GM21390 (cell line): ENCODE data around the gene SMIM36.
"Not testable (repeated sequence)": the region's sequence is repeated elsewhere in the genome, so short reads cannot be mapped to it uniquely, and the experiment has no call there.

Experiments used
- ATAC-seq: cut with Tn5 transposase; IDR thresholded peaks from one replicate; pipeline ENCODE4 v1.9.1; 2021; ENCODE audit not compliant: unreplicated experiment

SMIM36 gene

DNA sequence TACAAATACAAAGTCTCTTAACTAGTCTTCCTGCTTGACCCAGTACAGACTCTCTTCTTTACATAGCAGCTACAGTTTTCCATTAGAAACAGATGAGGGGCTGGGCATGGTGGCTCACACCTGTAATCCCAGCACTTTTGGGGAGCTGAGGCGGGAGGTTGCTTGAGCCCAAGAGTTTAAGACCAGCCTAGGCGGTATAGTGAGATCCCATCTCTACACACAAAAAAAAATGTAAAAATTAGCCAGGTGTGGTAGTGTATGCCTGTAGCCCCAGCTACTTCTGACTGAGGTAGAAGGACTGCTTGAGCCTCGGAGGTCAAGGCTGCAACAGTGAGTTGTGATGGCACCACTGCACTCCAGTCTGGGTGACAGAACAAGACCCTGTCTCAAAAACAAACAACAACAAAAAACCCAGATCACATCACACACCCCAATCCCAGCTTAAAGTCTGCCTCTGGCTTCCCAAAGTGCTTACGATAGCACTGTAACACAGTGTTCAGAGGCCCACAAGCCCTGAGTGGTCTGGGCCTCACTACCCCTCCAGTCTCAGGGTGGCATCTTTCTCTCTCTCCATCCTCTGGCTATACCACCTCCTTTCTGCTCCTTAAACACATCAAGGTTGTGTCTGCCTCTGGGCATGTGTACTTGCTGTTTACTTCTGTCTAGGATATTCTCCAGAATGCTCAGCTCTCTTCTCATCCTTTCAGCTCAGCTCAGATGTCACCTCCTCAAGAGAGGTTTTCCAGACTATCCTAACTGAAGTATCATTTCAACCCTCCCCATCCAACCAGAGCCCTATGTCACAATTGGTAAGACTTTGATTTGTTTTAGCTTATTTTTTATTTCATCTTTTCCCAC is 93.6 kb downstream of the SMIM36 start:
- no peak for ATAC-seq

DNA sequence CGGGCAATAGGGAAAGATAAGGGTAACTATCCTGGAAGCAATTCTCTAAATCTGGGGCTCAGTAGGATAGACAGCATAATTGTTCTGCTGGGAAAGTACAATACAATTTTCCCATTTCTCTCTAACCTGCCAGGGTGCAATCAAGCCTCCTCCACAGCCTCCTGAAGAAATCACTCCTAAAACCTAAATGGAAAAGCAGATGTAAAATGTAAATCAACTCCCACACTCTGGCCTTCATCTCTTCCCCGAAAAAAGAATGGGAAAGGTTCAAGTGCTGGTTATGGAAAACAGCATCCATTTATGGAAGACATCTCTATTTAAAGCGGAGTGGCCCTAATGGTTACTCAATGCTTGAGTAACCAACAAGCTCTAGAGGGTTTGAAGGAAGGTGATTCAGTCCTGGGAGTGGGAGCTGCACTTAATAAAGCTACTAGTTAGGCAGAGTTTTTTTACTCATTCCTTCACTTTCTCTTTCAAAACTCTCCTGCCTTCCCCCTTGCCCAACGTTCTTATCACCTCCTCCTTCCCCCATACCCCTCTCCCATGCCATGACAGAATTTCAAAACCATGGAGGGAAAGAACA is 94.7 kb downstream of the SMIM36 start:
- ATAC-seq, result no peak

DNA sequence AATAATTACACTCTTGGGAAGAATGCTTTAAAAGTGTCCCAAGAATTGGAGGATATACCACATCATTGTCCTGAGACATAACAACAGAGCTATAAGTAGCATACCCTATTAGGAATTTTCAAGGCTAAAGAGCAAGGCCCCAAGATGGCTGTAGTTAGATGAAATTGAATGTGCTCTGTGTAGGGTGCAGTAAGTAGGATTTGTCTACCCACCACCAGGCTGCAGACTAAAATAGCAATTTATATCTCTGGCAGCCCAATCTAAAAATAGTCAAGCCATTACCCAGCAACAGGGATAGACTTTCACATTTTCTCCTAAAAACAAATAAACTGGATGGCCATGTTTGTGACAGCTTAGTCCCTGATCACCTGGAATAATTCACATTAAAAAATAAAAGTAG is 95.3 kb downstream of the SMIM36 start:
- ATAC-seq, result no peak

DNA sequence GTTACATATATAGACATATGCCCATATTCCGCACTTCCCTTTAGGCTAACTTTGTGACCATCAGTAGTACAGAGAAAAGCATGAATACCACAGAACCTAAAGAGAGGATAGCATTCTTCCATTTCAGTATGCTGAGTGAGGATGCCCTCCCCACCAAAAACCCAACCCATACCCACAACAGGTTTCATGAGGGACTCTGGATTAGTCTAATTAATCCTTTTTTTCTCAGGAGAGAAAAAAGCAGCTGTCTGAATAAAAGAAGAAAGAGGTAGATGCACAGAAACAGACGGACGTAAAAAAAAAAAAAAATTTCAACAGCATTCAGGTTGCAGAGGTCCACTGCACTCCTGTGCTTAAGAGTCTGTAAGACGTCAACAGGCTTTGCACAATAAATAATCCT is 96.3 kb downstream of the SMIM36 start:
- ATAC-seq, result no peak

DNA sequence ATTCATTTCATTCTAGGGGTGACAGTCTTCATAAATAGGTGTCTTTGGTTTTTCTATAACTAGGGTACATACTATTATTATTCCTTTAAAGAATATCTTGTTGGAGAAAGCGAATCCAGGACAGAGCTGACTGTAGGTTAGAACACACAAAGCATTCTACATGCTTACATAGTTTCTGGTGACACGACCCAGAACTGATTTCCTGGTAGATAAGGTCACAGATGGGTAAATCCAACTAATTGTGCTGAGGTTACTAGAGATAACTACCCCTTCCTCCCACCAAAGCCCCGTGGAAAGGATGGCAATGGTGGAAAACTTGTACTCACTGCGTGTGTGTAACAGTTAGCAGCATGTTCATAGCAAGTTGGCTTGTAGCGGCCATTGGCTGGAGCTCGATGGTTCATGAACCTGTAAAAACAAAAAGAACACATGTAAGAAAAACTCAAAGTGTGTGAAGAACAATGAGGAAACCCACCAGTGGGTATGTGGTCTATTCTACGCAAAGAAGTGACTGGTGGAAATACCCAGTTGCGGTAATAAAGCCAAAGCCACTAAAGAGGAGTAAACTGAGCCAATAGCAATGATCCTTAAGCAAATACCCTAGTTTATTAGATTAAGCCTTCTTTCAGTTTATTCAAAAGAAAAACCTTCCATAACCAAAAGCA is 97.3 kb downstream of the SMIM36 start:
- ATAC-seq, result no peak

DNA sequence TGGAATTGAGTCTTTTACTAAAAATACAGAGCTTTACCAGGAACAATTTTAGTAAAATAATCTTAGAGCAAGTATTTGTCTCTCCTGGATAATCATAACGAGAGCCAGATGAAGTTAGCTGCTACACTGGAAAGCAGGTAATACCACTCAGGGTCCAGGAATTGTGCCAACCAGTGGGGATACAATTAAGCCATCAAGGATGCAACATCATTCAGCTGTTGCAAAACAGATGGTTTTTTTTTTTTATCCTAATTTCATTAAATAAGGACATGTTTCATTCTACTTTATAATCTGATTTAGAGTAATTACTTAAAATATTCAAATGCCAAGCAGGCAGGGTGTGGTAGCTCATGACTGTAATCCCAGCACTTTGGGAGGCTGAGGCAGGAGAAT is 99.8 kb downstream of the SMIM36 start:
- ATAC-seq, result no peak

DNA sequence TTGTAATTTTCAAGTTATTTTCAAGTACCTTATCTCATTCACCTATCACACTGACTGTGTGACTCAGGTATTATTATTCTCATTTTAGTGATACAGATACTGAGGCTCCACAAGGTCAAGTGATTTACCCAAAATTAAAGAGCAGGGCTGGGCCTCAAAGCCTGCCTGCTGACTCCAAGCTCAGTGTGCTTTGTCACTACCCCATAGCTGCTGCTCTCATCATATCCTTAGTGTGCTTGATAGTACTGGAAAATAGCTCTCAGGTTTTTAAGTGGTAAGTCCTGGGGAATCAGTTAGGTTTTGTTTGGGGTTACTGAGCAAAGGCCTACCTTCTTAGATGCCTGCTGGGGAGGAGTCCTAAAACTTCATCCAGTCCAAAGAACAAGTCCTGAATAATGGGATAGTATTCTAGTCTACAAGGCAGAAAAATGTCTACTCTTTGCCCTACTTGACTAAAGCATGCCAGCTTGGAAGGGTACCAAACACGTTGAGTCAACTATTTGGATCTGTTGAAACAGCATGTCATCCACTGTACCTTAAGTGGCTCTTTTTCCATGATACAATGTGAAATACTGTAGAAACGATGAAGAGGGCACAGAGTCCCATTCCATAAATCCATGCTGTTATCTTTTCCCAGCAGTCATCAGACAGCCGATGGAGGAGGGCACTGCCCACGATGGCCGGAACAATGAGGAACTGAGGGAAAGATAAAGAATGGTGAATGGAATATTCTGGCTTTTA is 100.4 kb downstream of the SMIM36 start:
- ATAC-seq, result no peak

DNA sequence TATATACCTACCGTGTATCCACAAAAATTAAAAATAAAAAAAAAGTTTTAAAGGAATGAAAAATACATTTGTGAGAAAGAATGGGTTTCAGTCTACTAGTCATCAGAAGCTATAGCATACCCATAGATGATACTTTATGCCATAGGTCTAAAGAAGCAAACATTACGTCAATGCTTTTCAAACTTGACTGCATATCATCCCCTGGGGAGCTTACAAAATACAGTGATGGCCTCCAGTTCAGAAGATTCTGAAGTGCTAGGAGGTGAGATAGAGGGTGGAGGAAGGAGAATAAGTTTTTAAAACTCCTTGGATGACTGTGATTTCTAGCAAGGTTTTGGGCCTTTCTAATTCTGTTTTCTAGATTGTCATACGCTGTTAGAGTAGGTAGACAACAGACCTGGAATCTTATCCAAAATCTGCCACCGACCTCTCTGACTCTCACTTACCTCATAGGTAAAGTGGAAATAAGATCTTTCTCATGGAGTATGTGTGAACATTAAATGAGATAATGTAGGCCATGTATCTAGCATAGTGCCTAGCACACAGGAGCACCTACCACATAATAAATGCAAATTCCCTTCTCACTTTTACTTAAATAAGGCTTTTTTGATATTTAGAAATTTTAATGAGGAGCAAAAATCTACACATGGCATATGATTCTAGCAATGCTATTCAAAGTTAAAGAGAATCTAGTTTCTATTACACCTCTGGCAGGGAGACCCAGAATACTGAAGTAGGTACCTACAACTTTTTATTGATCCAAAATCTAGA is 102.0 kb downstream of the SMIM36 start:
- ATAC-seq, result no peak

DNA sequence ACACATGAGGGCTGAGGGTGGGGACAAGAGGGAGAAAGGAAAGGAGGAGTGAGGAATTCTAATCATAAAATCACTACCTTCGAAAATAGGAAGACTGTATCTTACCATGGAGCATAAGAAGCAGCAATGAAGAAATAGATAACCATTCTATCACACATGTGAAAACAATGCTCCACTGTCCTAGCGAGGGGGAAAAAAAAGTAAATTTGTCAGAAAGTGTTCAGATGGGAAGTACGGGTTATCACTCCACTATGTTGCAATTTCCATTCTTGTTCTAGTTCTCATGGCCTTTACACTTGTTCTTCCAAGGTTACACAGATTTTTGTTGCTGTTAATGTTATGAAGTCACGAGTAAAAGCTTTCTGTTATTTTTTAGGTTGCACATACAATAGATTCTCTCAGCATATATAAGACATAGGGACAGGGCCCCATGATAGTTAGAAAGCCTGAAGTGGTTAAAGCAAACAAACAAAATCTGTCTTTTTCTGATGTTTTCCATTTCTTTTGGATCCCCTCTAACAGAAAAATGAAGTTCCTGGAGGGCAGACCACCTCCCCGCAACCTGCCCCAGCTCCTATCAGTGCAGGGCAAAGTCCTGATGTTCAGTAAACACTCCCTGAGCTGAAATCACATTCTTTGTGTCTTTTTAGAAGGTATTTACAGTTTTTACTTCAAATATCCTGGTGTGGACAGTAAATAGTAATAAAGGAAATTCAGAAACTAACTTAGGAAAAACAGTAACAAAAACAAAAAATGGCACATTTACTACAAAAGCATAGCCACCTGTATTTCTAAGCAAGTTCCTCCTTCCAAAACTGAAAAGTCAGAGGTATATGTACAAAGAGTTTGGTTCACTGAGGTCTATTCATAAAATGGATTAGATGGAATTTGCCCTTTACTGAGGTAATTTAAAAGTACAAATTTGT is 103.3 kb downstream of the SMIM36 start:
- ATAC-seq, result no peak

DNA sequence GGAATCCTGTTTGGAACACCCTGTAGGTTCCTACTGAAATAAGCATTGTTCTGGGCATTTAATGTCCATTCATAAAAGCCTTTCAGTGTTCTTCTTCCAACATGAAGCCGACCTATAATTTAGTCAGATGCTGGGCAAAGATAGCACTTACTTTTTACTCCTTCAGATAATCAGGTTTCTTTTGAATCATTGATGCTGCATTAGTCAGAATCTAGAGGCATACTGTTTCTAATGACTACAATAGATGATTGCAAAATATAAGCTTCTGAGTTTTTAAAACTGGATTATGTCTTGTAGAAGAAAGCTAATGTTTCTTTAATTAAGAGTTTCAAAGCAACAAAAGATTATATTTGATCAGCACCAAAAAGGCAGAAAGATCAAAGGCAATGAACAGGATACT is 105.7 kb downstream of the SMIM36 start:
- ATAC-seq, result no peak

DNA sequence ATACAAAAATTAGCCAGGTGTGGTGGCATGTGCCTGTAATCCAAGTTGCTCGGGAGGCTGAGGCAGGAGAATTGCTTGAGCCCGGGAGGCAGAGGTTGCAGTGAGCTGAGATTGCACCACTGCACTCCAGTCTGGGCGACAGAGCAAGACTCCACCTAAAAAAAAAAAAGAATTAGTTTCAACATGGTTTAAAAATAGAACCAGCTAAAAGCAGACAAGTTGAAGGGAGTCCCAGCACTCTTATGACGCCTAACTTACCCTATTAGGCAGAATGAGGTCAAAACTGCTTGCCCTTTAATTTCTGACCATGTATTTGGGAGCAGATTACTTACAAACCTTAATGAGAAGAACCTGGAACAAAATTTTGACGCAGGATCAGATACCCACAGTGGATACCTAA is 107.1 kb downstream of the SMIM36 start:
- not testable (repeated sequence) for ATAC-seq

DNA sequence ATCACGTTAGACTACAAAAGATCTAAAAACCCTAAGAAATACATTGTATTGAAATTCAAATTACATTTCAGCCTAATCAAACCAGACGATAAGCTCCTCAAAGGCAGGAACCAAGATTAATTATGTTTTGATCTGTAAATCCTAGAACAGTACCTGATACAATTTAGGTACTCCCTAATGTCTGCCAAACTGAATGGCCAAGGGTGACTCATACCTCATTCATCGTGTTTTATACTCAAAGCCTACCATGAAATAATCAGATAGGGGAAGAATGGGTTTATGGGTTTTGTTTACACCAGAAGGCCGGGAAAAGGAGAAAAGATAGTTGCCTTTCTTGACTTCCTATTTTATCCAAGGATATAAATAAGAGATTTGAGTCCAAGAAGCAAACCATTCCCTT is 108.9 kb downstream of the SMIM36 start:
- ATAC-seq, result no peak
